ENCODE measurements around the gene FAM219A. TPM values are rescaled to one million over a fixed set of nuclear protein-coding genes. Genes with fewer than 3 reads are reported as not detected.
"Not testable (repeated sequence)": the region's sequence is repeated elsewhere in the genome, so short reads cannot be mapped to it uniquely, and the experiment has no call there.

The FAM219A gene
- total RNA-seq, 1 donor from 2014 or later = 39.1 TPM

DNA sequence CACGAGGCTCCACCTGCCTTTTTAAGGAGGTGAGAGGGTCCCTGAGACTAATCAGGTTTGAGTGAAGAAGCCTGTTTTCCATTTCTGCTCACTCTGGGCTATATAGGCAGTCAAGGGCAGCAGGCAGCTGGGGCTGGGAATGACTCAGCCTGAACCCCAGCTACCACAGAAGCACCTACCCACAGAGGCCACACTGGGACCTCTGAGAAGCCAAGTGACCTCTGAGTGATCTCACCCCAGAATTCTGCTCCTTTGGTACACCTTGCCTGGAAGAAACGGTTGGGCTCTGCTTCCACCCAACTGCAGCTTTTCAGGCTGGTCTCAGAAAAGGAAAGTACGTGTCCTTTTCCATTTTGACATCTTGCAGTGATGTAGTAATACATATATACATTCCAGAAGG is 6.8 kb downstream of the FAM219A start:
- no peak for DNase-seq (ENCODE audit: low spot score)
- intact Hi-C loops (cut with DNase I) = no loop called here

DNA sequence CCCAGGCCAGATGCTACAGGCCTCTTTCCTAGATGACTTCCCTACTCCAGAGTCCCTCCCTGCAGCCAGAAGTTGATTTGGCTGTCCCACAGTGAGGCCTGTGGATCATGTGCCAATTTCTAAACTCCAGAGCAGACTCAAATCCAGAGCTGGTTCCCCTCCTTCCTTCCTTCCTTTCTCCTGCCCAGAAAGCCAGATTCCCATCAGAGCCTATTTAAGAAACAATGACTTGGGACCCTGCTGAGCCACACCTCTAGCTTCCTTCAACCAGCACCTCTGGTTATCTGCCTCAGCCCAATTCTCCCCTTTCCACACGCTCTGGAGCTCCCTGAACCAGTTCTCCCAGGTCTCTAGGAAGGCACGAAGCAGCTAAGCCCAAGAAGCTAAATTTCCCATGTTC is 7.2 kb downstream of the FAM219A start:
- intact Hi-C loops (cut with DNase I) = no loop called here
- no peak for DNase-seq (ENCODE audit: low spot score)

DNA sequence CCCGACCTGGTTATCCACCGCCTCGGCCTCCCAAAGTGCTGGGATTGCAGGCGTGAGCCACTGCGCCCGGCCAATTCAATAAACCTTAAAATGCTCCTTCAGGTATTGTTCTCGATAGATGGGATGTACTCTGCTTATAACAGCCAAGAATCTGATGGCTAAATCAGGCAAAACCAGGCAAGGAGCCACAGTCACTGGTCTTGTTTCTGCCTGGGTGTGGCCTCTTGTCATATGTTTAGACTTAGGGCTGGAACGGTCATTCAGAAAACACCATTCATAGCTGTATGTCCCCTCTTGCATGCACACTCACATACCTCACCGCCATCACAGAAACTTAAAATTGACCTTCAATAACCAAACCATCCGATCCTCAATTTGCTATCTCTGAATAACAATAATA is 7.7 kb downstream of the FAM219A start:
- intact Hi-C loops (cut with DNase I) = no loop called here
- no peak for DNase-seq (ENCODE audit: low spot score)

DNA sequence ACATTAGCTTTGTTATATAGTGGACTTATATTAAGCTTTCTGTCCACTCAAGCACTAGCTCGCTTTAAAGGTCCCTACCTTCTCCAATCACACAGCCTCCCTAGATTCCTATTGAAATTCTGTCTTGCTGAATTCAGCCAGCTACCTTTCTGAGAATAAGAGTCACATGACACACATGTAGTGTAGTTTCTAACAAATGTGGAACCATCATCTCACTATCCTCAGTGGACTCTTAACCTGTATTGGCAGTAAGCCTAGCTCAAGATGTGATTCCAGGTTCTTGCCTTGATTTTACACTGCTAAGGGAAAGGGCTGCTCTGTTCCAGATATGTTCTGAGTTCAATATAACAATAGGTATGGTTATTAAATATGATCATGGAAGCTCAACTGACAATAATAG is 11.4 kb downstream of the FAM219A start:
- intact Hi-C loops (cut with DNase I) = no loop called here
- no peak for DNase-seq (ENCODE audit: low spot score)

DNA sequence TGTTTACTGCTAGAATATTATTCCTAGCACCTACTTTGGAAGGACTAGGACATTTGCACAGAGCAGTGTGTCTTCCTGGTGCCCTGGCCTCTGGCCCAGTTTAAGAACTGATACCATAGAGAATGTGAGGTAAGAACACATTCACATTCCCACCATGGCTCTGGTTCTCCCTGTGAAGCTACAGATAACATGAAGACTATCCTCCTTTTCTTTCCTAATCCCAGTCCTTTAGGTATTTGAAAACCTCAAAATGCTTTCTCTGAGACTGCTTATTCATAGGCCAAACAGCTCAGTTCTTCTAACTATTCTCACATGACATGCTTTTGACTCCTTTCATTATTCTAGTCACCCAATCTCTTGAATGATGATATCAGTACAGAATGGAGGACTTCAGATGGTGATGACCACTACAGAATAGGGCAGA is 11.9 kb downstream of the FAM219A start:
- DNase-seq (ENCODE audit: low spot score) = no peak
- intact Hi-C loops (cut with DNase I) = no loop called here

DNA sequence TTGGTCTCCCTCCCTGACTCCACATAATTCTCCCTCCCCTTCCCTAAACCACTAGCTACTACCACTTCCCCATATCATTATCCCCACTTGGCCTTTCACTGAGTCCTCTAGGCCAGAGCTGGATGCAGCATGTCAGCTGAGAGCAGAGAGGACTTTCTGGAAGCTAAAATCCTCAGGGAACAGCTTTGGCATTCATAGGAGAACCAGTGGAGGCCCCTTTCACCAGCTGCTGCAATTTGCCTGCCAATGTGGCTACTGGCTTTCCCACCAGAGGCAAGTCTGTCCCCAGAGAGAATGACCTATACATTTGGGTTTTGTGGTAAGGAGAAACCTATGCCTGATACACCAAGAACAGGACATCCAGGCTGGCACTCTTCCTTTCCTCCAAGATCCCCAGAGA is 14.4 kb downstream of the FAM219A start:
- intact Hi-C loops (cut with DNase I) = no loop called here

DNA sequence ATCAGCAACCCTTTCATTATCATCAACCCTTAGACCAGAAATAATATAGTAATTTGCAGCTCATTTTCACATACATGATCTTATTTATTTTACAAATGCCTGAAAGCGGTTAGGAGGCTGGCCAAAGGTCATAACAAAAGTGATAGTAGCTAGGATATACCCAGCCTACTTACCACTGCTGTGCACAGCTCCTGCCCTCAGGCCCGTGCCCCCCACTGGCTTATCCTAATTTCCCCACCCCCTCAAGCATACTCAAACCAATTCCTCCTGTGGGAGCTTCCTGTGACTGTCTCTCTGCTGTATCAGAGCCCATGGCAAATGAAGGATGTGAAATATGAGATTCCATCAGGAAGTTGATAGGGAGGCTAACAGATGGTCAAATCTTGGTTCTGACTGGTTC is 14.8 kb downstream of the FAM219A start:
- DNase-seq (ENCODE audit: low spot score) = no peak
- intact Hi-C loops (cut with DNase I) = no loop called here

More for the DNA sequence above, 14.4 kb downstream of the FAM219A start:
- DNase-seq (ENCODE audit: low spot score) = no peak

DNA sequence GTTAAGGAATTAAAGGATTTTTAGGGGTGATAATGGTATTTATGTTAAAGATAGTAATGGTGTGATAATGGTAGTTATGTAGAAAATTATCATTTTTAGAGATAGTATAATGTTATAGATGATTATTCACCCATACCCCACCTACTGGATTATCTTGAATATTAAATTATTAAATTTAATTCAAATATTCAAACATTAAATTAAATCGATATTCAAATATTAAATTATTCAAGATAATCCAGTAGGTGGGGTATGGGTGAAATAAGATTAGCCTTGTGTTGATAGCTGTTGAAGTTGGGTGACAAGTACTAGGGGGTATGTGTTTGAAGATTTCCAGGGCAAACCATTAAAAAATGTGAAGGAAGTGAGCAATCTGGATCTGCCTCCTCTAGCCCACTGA is 15.6 kb downstream of the FAM219A start:
- intact Hi-C loops (cut with DNase I) = no loop called here
- DNase-seq (ENCODE audit: low spot score) = no peak

DNA sequence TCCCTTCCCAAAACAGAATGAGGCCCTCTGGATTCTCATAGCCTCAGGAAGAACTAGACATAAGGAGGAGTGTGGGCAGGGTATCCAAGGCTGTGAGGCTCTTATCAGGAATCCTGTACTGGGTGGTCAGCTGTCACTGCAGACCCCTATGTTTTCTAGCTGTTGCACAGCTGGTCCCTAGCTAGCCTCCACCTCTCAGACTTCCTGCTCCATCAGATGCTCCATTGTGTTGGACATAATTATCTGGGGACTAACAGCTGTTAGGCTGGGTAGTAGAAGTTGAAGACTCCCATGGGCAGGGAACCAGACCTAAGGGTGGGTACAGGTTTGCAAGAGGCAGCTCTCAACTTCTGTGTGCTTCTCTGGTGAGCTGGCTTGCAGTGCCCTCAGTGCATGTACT is 18.4 kb downstream of the FAM219A start:
- intact Hi-C loops (cut with DNase I) = no loop called here
- DNase-seq (ENCODE audit: low spot score) = no peak

DNA sequence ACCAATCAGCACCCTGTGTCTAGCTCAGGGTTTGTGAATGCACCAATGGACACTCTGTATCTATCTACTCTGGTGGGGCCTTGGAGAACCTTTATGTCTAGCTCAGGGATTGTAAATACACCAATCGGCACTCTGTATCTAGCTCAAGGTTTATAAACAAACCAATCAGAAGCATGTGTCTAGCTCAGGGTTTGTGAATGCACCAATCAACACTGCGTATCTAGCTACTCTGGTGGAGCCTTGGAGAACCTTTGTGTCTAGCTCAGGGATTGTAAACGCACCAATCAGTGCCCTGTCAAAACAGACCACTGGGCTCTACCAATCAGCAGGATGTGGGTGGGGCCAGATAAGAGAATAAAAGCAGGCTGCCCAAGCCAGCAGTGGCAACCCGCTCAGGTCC is 19.9 kb downstream of the FAM219A start:
- not testable (repeated sequence) for DNase-seq (ENCODE audit: low spot score)
- intact Hi-C loops (cut with DNase I) = loop anchor here (5.0 kb wide), 1 partner anchor 154 kb away; no protein-coding TSS in a partner anchor

DNA sequence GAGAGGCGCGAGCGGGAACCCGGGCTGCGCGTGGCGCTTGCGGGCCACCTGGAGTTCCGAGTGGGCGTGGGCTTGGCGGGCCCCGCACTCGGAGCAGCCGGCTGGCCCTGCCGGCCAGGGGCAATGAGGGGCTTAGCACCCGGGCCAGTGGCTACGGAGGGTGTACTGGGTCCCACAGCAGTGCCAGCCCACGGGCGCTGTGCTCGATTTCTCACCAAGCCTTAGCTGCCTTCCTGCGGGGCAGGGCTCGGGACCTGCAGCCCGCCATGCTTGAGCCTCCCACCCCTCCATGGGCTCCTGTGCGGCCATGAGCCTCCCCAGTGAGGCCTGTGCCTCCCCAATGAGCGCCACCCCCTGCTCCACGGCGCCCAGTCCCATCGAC is 20.5 kb downstream of the FAM219A start:
- not testable (repeated sequence) for DNase-seq (ENCODE audit: low spot score)
- intact Hi-C loops (cut with DNase I) = loop anchor here (1.0 to 5.0 kb wide), 3 partner anchors 62 to 154 kb away; no protein-coding TSS in a partner anchor

DNA sequence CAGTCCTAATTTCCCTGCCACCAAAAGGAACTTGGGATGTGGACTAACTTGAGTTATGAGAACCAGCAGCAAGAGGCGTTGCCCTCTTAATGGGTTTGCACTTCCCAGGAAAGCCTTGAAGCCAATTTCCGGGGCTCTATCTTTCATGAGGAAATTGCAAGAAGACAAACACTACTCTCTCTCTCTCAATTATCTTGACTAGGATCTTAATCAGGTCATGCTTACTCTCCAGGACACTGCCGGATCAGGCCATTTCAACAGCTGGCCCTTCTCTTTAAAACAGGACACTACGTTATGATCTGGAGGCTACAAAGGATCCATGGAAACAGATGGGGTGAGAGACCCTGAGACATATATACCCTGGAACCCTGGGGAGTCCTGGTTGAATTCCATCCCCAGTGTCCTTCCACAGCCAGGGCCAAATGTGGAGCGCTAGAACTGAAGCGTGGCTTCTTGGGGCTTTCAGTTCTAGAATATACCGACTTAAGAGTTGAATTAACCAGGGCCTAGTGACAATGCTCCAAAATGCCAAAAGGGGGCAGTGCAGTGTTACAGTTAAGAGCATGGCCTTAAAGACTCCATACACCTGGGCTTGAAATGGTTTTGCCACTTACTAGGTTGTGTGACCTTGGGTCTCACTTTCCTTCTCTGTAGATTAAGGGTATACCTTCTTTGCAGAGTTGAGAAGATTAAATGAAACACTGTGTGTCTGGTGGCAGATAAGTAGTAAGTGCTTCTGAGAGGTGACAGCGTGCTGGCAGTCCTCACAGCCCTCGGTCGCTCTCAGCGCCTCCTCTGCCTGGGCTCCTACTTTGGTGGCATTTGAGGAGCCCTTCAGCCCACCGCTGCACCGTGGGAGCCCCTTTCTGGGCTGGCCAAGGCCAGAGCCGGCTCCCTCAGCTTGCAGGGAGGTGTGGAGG is 21.1 kb downstream of the FAM219A start:
- no peak for DNase-seq (ENCODE audit: low spot score)

DNA sequence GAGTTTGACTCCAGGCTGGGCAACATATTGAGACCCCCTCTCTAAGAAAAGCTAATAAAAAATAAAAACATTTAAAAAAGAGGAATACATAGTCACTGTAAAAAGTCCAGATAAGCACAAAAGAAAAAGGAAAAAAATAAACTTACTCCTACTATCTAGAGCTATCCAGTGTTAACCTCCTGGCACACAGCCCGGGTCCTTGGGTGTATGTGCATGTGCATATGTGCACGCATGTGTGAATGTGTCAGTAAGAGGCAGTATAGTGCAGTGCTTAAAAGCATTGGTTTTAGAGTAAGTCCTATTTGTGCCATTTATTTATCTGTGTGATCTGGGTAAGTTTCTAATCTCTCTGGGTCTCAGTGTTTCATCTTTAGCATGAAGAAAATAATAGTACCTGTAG is 26.7 kb downstream of the FAM219A start:
- DNase-seq (ENCODE audit: low spot score) = no peak
- intact Hi-C loops (cut with DNase I) = no loop called here

More for the DNA sequence above, 21.1 kb downstream of the FAM219A start:
- intact Hi-C loops (cut with DNase I) = loop anchor here (1.0 to 5.0 kb wide), 3 partner anchors 63 to 155 kb away; no protein-coding TSS in a partner anchor

DNA sequence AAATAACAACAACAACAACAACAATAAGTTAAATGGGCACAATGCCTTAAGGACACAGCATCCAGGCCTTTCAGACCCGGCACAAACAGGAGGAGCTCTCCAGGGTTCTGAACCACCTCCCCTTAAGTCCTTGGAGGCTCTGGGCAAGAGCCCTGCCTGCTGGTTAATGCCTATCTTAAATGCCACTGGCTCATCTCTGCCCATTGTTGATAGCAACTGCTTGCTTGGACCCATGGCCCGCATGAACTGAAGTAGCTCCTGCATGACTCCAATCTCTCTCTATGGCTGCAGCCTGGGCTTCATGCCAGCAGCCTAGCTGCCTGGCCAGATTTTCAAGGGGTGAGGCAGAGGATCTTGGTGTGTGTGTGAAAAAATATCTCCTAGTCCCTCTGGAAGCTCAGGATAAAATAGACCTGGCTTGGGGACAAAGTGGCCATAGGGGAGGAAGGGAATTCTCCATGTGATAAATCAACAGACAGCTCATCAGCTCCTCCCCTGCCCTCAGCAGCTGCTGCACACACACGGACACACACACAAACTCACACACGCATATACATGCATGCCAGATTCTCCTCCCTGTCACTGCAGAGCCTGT is 27.4 kb downstream of the FAM219A start:
- DNase-seq (ENCODE audit: low spot score) = peak; percentile 85
- intact Hi-C loops (cut with DNase I) = no loop called here

DNA sequence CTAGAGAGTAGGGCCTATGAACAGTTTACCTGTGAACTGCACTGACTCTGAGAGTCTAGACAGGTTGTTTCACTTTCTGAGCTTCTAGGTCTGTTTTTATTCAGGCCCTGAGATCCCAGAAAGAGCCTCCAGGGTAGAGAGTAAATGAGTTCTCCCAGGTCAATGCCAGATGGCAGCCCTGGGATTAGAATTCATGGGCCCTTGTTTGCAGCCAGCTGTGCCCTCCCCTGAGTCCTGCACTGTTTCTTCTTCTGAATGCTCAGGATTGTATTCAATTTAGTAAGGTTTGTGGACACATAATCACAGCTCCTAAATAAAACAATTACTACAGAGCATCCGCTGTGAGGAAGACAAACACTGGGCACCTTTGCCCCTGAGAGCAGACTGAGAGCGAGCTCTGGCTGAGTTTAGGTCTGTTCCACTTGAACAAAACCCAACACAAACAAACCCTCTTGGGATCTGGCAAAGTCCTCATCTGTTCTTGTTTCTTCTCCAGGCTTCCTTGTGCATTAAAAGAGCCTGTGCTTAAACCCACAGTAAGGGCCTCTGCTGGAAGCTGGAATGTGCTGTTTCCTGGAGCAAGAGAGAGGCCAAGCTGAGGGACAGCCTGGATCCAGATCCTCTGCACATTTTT is 29.9 kb downstream of the FAM219A start:
- intact Hi-C loops (cut with DNase I) = no loop called here
- DNase-seq (ENCODE audit: low spot score) = no peak

DNA sequence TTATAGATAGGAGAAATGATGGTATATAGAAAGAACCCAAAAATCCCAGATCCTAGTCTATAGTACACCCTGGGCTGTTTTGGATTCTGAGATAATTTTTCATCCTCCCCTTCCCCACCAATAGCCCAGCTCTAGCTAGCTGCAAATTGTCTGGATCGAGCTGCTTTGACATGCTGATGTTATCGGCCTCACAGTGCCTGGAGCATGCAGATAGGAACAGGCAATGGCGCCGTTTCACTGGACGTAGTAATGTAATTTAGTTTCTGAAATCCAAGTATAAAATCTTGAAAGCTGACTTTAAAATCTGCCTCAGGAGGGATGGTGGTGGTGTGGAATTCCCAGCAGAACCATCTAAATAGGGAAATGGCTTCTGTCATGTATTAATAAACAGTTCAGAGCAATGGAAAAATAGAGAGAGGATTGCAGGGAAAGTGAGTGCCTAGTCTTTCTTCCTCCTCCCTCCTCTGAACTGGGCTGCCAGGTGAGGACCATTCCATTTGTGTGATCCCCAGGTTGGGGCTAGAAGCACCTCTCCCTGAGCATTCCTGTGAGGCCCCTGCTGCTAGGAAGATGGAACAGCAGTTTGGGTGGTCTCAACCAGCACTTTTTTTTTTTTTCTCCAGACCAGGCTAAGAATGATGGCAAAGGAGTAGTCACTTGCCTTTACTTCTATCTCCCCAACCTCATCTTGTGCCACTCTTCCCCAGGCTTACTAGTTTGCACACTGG is 31.9 kb downstream of the FAM219A start:
- DNase-seq (ENCODE audit: low spot score) = no peak
- intact Hi-C loops (cut with DNase I) = no loop called here

DNA sequence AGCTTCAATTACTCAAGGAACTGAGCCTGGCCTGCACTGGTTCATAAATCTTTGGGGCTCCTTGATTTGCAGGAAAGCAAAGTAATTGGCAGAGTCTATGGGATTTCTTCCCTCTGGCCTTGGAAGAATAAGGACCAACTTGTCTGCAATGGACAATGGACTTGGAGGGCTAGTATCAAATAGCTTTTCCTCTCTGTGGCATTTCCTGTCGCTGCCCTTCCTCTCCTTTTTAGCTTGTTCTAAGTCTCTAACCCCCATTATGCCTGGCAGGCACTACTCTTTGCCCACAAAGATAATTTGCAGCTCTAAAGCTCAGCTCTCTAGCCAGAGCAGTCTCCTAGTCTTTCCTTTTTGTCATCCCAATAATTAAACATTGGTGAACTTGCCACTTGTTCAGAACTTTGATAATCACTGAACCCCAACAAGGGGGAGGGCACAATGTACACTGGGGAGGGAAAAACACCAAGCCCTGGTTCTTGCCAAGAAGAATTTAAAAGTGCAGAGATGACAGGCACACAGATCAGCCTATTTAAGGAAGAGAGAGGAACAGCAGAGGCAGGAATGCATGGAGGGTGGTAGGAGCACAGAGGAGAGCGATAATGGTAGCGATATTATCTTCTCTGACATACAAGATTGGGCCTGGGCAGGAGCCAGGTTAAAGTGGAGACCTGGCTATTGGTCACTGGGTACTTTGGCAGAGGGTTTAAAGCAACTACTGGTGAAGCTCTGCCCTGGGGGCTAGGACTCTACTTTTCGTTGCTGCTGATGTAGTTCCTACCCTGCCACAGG is 38.5 kb downstream of the FAM219A start:
- DNase-seq (ENCODE audit: low spot score) = peak; percentile 19
- intact Hi-C loops (cut with DNase I) = no loop called here

DNA sequence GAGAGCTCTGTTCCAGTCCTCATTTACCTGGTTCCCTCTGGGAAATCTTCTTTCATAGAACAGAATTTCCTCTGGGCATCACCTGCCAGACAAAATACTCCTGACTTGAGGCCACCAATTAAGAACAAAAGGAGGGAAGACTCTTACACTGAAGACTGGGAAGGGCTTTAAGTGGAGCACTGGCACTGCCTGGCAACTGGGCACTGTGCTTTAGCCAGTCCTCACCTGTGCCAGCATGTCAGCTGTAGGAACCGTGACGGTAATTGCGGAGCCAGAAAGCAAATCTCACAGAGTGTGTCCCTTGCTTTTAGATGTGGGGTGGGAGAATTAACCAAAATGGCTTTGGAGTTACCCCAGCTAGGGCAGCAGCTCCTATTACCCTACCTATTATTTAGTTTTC is 40.6 kb downstream of the FAM219A start:
- intact Hi-C loops (cut with DNase I) = no loop called here
- DNase-seq (ENCODE audit: low spot score) = no peak

DNA sequence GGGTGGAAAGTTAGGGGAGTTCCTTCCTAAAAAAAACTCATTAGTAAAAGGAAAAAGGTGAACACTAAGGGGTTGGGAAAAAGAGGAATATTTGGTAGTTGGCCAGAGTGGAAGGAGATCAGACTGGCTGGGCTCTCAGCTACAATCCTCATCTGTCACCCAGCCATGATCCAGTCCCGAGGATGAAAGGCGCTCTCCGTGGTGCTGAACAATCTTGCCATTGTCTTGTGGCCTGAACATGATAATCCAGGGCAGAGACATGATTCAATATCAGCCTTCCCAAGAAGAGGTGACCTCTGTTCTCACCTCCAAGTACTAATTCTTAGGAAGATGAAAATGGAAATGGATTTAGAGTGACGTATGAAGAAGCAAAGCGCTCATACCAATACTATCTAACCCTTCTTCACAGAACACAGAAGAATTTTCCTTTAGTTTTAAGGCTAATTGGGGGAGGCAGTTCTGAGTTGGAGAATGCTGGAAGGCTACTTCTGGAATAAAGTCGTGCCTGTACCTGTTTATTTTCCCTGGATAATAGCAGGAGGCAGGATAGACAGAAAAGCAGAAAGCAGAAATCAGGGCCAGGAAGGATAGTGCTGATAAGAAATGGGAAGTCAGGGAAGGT is 45.0 kb downstream of the FAM219A start:
- no peak for DNase-seq (ENCODE audit: low spot score)
- intact Hi-C loops (cut with DNase I) = no loop called here
